NCI-H1436 treated with DMSO at 0.1 percent for 48 hours (cell line): ENCODE measurements around the gene ASCC2.
"Not testable (repeated sequence)": the region's sequence is repeated elsewhere in the genome, so short reads cannot be mapped to it uniquely, and the experiment has no call there.

Source experiments
- DNase-seq: peaks from one replicate; lab custom pipeline; 2025; lab: John Stamatoyannopoulos, UW

Gene ASCC2

GRCh38 chr22:29856496-29856895, 18.4 kb upstream of the ASCC2 start:
- DNase-seq: no peak

GRCh38 chr22:29855611-29856181, 17.6 kb upstream of the ASCC2 start:
- DNase-seq: no peak

GRCh38 chr22:29854432-29854831, 16.4 kb upstream of the ASCC2 start:
- no peak for DNase-seq

GRCh38 chr22:29848111-29848510, 10.0 kb upstream of the ASCC2 start:
- no peak for DNase-seq

- DNase-seq: no peak
Observed at GRCh38 chr22:29846290-29846689, 8.2 kb upstream of the ASCC2 start.

- no peak for DNase-seq
Observed at GRCh38 chr22:29842740-29843139, 4.7 kb upstream of the ASCC2 start.

GRCh38 chr22:29842172-29842571, 4.1 kb upstream of the ASCC2 start:
- no peak for DNase-seq

- no peak for DNase-seq
Observed at GRCh38 chr22:29840498-29840897, 2.4 kb upstream of the ASCC2 start.

- DNase-seq: no peak
Observed at GRCh38 chr22:29839039-29839438, 965 bp upstream of the ASCC2 start.

- no peak for DNase-seq
Observed at GRCh38 chr22:29838599-29838956, 504 bp upstream of the ASCC2 start.

GRCh38 chr22:29836791-29837370, 1.2 kb downstream of the ASCC2 start:
- DNase-seq: not testable (repeated sequence)

- no peak for DNase-seq
Observed at GRCh38 chr22:29834046-29834445, 4.0 kb downstream of the ASCC2 start.

GRCh38 chr22:29833392-29833965, 4.6 kb downstream of the ASCC2 start:
- no peak for DNase-seq

GRCh38 chr22:29831958-29832357, 6.1 kb downstream of the ASCC2 start:
- no peak for DNase-seq

- no peak for DNase-seq
Observed at GRCh38 chr22:29831186-29831921, 6.7 kb downstream of the ASCC2 start.

- no peak for DNase-seq
Observed at GRCh38 chr22:29830585-29830984, 7.5 kb downstream of the ASCC2 start.

GRCh38 chr22:29827726-29828125, 10.3 kb downstream of the ASCC2 start:
- not testable (repeated sequence) for DNase-seq

GRCh38 chr22:29827091-29827490, 11.0 kb downstream of the ASCC2 start:
- no peak for DNase-seq

GRCh38 chr22:29825578-29825977, 12.5 kb downstream of the ASCC2 start:
- DNase-seq: no peak

GRCh38 chr22:29824677-29825076, 13.4 kb downstream of the ASCC2 start:
- no peak for DNase-seq

- DNase-seq: peak; percentile 27
Observed at GRCh38 chr22:29821291-29822016, 16.6 kb downstream of the ASCC2 start.

GRCh38 chr22:29820961-29821290, 17.1 kb downstream of the ASCC2 start:
- no peak for DNase-seq

- no peak for DNase-seq
Observed at GRCh38 chr22:29819501-29819900, 18.6 kb downstream of the ASCC2 start.
